HEK293 (cell line): Measurements from ENCODE around the gene CACNG1.

ENCODE experiments used
- CTCF ChIP-seq: fragments of 450-650 bp; formaldehyde crosslinking; IDR thresholded peaks from 2 replicates; pipeline ENCODE4 v1.5.1; 2016; ENCODE audit warnings: missing biosample characterization, missing genetic modification characterization
- PBX3 ChIP-seq: sonication (generic); formaldehyde crosslinking; IDR thresholded peaks from 2 replicates; pipeline ENCODE4 v1.8.1; 2022; ENCODE audit warnings: mild to moderate bottlenecking, moderate library complexity, missing genetic modification reagents

GRCh38 chr17:67018471-67019434 lies 25.6 kb upstream of the CACNG1 start:
- no peak for TF ChIP-seq CTCF (tag by site-specific recombination)
- no peak for TF ChIP-seq PBX3 (CRISPR knock-in tag)
